HFFc6 (cell line): ENCODE measurements around the gene XRRA1. TPM values are rescaled to one million over a fixed set of nuclear protein-coding genes. Genes with fewer than 3 reads are reported as not detected.
A peak's percentile ranks its signal among the peaks of the same experiment; 100 is the strongest.
"Not testable (repeated sequence)": the region's sequence is repeated elsewhere in the genome, so short reads cannot be mapped to it uniquely, and the experiment has no call there.

Experiments used
- DNase-seq: peaks from one replicate; pipeline ENCODE4 v3.0.0-alpha.2; 2018
- H3K27ac Mint-ChIP-seq: 2 replicates; pipeline ENCODE4 v1.8.0; 2020; ENCODE audit warnings: mild to moderate bottlenecking, mixed read lengths
- H3K27me3 Mint-ChIP-seq: 2 replicates; pipeline ENCODE4 v1.8.0; 2021; ENCODE audit warnings: mild to moderate bottlenecking, moderate library complexity, mixed read lengths; ENCODE audit not compliant: insufficient read depth
- H3K36me3 Mint-ChIP-seq: 2 replicates; pipeline ENCODE4 v1.8.0; 2021; ENCODE audit warnings: low read depth, mixed read lengths
- H3K4me1 Mint-ChIP-seq: 2 replicates; pipeline ENCODE4 v1.8.0; 2020; ENCODE audit warnings: low read depth, mixed read lengths
- H3K4me3 Mint-ChIP-seq: 2 replicates; pipeline ENCODE4 v1.8.0; 2020; ENCODE audit warnings: mild to moderate bottlenecking, moderate library complexity, mixed read lengths
- H3K9me3 Mint-ChIP-seq: 2 replicates; pipeline ENCODE4 v1.8.0; 2020; ENCODE audit warnings: mild to moderate bottlenecking, mixed read lengths
- CTCF ChIP-seq: fragments of 200-600 bp; sonication (generic); IDR thresholded peaks from 2 replicates; pipeline ENCODE4 v1.5.0; 2021; ENCODE audit warnings: antibody characterized with exemption, mild to moderate bottlenecking
- total RNA-seq, 6 experiments: library from RNA; stranded (reverse); fragmentation: NEBNext Ultra II Directional; extraction: Animal tissue kit (Norgen Biotek cat#: 25700); gene quantifications; 2 replicates in 1 of 6; 3 replicates in 5 of 6; pipeline ENCODE4 v1.2.3, GENCODE V29; 2021

XRRA1 gene
- total RNA-seq, 6 experiments from 2014 or later, result 5.4 to 7.0 (median 6.0) TPM

DNA sequence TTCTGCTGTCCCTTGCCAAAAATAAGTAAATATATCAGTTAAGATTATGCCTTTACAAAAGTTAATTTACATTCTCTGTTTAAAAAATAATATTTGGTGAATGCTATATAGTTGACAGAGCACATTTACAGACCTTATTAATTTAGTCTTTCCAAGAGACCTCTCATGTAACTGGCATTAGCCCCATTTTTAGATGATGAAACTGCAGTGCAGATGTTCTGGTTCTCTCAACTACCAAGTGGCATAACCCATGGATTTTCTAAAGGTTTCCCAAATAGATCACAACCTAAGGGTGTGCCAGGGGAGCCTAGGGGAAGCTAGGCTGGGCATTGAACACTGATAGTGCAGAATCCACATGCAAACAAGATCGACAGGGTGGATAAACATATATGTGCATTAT is 111.7 kb downstream of the XRRA1 start:
- no peak overlapping the region for H3K27ac Mint-ChIP-seq
- no peaks in the 10 kb centered on the region for H3K9me3 Mint-ChIP-seq
- TF ChIP-seq CTCF, result no peak
- peaks cover 22% of the 10 kb centered on the region for H3K4me1 Mint-ChIP-seq
- DNase-seq, result no peak
- H3K4me3 Mint-ChIP-seq, result no peak overlapping the region
- peaks cover 26% of the 10 kb centered on the region for H3K36me3 Mint-ChIP-seq
- H3K27me3 Mint-ChIP-seq, result peaks cover 6% of the 10 kb centered on the region

DNA sequence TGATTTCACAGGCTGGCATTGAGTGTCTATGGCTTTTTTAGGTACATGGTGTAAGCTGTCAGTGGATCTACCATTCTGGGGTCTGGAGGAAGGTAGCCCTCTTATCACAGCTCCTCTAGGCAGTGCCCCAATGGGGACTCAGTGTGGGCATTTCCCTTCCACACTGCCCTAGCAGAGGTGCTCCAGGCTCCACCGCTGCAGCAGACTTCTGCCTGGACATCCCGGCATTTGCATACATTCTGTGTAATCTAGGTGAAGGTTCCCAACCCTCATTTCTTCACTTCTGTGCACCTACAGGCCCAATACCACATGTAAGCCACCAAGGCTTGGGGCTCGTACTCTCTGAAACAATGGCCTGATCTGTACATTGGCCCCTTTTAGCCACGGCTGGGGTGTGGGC is 122.0 kb downstream of the XRRA1 start:
- Mint-ChIP-seq H3K27ac (no peak overlapping the region), H3K27me3 (no peaks in the 10 kb centered on the region; the same call in 1 of the 2 replicates), H3K36me3 (peaks cover 81% of the 10 kb centered on the region), H3K9me3 (peaks cover 40% of the 10 kb centered on the region), H3K4me1 (peaks cover 17% of the 10 kb centered on the region), H3K4me3 (no peak overlapping the region)
- no peak for DNase-seq
- no peak for TF ChIP-seq CTCF

DNA sequence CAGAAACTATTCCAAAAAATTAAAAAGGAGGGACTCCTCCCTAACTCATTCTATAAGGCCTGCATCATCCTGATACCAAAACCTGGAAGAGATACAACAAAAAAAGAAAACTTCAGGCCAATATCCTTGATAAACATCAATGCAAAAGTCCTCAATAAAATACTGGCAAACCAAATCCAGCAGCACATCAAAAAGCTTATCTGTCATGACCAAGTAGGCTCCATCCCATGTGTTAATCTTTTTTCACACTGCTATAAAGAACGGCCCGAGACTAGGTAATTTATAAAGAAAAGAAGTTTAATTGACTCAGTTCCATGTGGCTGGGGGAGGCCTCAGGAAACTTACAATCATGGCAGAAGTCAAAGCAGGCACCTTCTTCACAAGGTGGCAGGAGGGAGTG is 123.3 kb downstream of the XRRA1 start:
- H3K27me3 Mint-ChIP-seq, H3K27ac Mint-ChIP-seq, DNase-seq, H3K4me3 Mint-ChIP-seq: not testable (repeated sequence)
- peaks cover 30% of the 10 kb centered on the region for H3K4me1 Mint-ChIP-seq
- H3K36me3 Mint-ChIP-seq, result peaks cover 71% of the 10 kb centered on the region
- H3K9me3 Mint-ChIP-seq, result peaks cover 40% of the 10 kb centered on the region

GRCh38 chr11:74824285-74824982 is 124.5 kb downstream of the XRRA1 start:
- Mint-ChIP-seq H3K36me3 (peaks cover 62% of the 10 kb centered on the region), H3K9me3 (peaks cover 40% of the 10 kb centered on the region), H3K4me3 (no peak overlapping the region), H3K4me1 (peaks cover 42% of the 10 kb centered on the region), H3K27me3 (no peaks in the 10 kb centered on the region; the same call in 1 of the 2 replicates), H3K27ac (no peak overlapping the region)
- no peak for TF ChIP-seq CTCF
- no peak for DNase-seq

DNA sequence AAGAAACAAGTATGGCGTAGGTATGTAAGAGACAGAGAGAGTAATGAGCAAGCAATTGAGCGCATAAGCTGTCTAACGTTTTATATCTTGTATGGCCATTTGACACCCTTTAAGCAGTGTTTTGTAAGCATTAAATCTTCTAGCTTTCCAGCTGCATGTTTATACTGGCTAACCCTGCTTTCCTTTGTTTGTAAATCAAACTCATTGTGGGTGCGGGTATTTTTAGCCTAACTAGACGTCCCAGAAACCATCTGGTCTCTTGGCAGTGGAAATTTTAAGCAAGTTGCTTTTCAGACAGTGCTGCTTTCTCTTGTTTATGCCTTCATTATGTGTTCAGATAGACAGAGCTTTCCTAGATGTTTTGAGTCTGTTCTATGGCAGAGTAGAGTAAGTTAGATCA is 126.7 kb downstream of the XRRA1 start:
- TF ChIP-seq CTCF, result no peak
- Mint-ChIP-seq H3K4me1 (peaks cover 65% of the 10 kb centered on the region), H3K36me3 (peaks cover 64% of the 10 kb centered on the region)

DNA sequence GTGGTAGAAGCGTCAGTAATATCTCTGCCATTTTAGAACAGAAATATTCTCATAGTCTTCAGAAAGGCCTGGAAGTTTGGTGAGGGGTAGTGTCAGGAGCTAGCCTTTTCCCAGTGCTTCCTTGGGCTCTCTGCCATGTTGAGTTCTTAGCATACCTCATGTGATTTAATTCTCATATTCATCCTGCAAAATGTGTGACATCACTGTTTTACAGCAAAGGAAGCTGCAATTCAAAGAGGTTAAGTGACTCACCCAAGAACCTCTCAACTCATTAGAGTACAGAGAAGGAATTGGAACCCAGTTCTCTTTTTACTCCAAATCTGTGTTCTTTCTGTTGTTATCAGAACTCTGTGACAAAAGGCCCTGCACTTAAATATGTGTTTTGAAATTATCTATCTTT is 128.1 kb downstream of the XRRA1 start:
- TF ChIP-seq CTCF, result no peak
- H3K4me1 Mint-ChIP-seq, result peaks cover 65% of the 10 kb centered on the region
- peak; percentile 89 for DNase-seq
- peaks cover 2% of the 10 kb centered on the region for H3K27me3 Mint-ChIP-seq
- H3K36me3 Mint-ChIP-seq, result peaks cover 62% of the 10 kb centered on the region
- H3K4me3 Mint-ChIP-seq, result no peak overlapping the region
- H3K9me3 Mint-ChIP-seq, result peaks cover 24% of the 10 kb centered on the region
- peak overlapping the region; percentile 87 for H3K27ac Mint-ChIP-seq

More for the DNA sequence above, 126.7 kb downstream of the XRRA1 start:
- peak overlapping the region; percentile 66 for H3K27ac Mint-ChIP-seq
- H3K4me3 Mint-ChIP-seq, result 0 out of 2 replicates have a peak overlapping the region, but pooled peaks have one; percentile 24
- H3K9me3 Mint-ChIP-seq, result peaks cover 36% of the 10 kb centered on the region
- H3K27me3 Mint-ChIP-seq, result peaks cover 2% of the 10 kb centered on the region
- peak; percentile 34 for DNase-seq
